ENCODE measurements around the gene TIMP1. TPM values are rescaled to one million over a fixed set of nuclear protein-coding genes. Genes with fewer than 3 reads are reported as not detected.

TIMP1 gene
- total and polyA plus RNA-seq, 2 experiments from 2014 or later, result 671 to 5,452 TPM

DNA sequence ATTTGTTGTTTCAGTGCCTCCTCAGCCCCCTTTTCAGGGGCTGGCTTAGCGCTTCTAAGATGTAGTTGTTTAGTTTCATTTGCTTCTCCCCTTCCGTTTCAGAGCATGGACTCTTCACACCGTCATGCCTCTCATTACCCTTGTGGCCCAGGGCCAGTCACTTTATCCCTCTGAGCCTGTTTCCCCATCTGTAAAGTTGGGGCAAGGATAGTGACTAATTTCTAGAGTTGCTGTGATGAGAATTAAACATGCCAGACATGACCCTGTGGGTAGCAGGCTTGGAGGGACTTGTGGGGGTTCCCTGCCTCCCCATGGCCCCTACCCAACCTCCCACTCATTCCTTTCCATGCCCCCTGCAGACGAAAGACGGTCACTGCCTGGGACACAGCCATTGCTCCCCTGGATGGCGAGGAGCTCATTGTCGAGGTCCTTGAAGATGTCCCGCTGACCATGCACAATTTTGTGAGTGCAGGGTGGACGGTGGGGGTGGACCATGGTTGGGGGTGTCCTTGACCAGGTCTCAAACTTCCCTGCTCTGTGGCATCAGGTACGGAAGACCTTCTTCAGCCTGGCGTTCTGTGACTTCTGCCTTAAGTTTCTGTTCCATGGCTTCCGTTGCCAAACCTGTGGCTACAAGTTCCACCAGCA, 17.7 kb upstream of the TIMP1 start:
- WGBS (ENCODE audit: low lambda C conversion rate, missing lambda C conversion rate), result 80% methylated on average over 12 of the region's 12 CpGs

DNA sequence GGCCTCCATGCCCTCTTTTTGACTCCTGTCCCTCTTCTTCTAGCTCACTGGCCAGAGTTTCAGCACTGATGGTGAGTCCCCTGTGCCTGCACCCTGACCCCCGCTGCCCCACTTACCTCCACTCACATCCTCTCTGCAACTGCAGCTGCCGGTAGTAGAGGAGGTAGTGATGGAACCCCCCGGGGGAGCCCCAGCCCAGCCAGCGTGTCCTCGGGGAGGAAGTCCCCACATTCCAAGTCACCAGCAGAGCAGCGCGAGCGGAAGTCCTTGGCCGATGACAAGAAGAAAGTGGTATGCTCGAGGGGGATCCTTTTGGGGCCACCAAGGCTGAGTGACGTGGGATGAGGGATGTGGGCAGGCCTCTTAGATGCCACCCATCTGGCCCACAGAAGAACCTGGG, 15.4 kb upstream of the TIMP1 start:
- H3K27ac ChIP-seq, result no peak overlapping the region
- DNase-seq (ENCODE audit: low spot score), result no peak
- no peaks in the 10 kb centered on the region for H3K9me3 ChIP-seq (ENCODE audit: low read depth)
- H2AFZ ChIP-seq, result no peak overlapping the region
- no peak overlapping the region for H3K4me2 ChIP-seq
- no peak overlapping the region for H3K4me3 ChIP-seq
- H4K20me1 ChIP-seq (ENCODE audit: insufficient read depth, poor library complexity, severe bottlenecking), result no peaks in the 10 kb centered on the region
- WGBS (ENCODE audit: low lambda C conversion rate, missing lambda C conversion rate), result 92% methylated on average over 11 of the region's 11 CpGs
- TF ChIP-seq, protein P1, sequence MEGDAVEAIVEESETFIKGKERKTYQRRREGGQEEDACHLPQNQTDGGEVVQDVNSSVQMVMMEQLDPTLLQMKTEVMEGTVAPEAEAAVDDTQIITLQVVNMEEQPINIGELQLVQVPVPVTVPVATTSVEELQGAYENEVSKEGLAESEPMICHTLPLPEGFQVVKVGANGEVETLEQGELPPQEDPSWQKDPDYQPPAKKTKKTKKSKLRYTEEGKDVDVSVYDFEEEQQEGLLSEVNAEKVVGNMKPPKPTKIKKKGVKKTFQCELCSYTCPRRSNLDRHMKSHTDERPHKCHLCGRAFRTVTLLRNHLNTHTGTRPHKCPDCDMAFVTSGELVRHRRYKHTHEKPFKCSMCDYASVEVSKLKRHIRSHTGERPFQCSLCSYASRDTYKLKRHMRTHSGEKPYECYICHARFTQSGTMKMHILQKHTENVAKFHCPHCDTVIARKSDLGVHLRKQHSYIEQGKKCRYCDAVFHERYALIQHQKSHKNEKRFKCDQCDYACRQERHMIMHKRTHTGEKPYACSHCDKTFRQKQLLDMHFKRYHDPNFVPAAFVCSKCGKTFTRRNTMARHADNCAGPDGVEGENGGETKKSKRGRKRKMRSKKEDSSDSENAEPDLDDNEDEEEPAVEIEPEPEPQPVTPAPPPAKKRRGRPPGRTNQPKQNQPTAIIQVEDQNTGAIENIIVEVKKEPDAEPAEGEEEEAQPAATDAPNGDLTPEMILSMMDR (IDR thresholded peaks at IDR 0.05; ENCODE audit: poor library complexity), result no peak
- TF ChIP-seq EZH2 (IDR thresholded peaks at IDR 0.05; ENCODE audit: borderline replicate concordance) (no peak), EZH2phosphoT487 (IDR thresholded peaks at IDR 0.05; ENCODE audit: low read depth, severe bottlenecking, unreplicated experiment) (no peak)
- no peaks in the 10 kb centered on the region for H3K36me3 ChIP-seq (replicated peaks; ENCODE audit: insufficient read depth, low read depth)
- H3K27me3 ChIP-seq, result no peaks in the 10 kb centered on the region
- H3K4me1 ChIP-seq (ENCODE audit: insufficient read depth), result no peaks in the 10 kb centered on the region
- H3K79me2 ChIP-seq, result peaks cover 6% of the 10 kb centered on the region
- no peaks in the 10 kb centered on the region for H3K9me2 ChIP-seq (replicated peaks; ENCODE audit: insufficient read depth)

More for the DNA sequence above, 17.7 kb upstream of the TIMP1 start:
- peaks cover 10% of the 10 kb centered on the region for H3K79me2 ChIP-seq
- no peaks in the 10 kb centered on the region for H3K9me3 ChIP-seq (ENCODE audit: low read depth)
- no peak overlapping the region for H3K27ac ChIP-seq
- no peak overlapping the region for H2AFZ ChIP-seq
- H3K4me2 ChIP-seq, result no peak overlapping the region
- DNase-seq (ENCODE audit: low spot score), result no peak
- no peak for TF ChIP-seq EZH2 (IDR thresholded peaks at IDR 0.05; ENCODE audit: borderline replicate concordance)
- TF ChIP-seq, protein P1 (IDR thresholded peaks at IDR 0.05; ENCODE audit: poor library complexity), result no peak
- no peak for TF ChIP-seq EZH2phosphoT487 (IDR thresholded peaks at IDR 0.05; ENCODE audit: low read depth, severe bottlenecking, unreplicated experiment)
- H3K4me3 ChIP-seq, result no peak overlapping the region
- H3K27me3 ChIP-seq, result no peaks in the 10 kb centered on the region
- no peaks in the 10 kb centered on the region for H3K4me1 ChIP-seq (ENCODE audit: insufficient read depth)
- no peaks in the 10 kb centered on the region for H4K20me1 ChIP-seq (ENCODE audit: insufficient read depth, poor library complexity, severe bottlenecking)
- H3K36me3 ChIP-seq (replicated peaks; ENCODE audit: insufficient read depth, low read depth), result no peaks in the 10 kb centered on the region
- H3K9me2 ChIP-seq (replicated peaks; ENCODE audit: insufficient read depth), result no peaks in the 10 kb centered on the region

DNA sequence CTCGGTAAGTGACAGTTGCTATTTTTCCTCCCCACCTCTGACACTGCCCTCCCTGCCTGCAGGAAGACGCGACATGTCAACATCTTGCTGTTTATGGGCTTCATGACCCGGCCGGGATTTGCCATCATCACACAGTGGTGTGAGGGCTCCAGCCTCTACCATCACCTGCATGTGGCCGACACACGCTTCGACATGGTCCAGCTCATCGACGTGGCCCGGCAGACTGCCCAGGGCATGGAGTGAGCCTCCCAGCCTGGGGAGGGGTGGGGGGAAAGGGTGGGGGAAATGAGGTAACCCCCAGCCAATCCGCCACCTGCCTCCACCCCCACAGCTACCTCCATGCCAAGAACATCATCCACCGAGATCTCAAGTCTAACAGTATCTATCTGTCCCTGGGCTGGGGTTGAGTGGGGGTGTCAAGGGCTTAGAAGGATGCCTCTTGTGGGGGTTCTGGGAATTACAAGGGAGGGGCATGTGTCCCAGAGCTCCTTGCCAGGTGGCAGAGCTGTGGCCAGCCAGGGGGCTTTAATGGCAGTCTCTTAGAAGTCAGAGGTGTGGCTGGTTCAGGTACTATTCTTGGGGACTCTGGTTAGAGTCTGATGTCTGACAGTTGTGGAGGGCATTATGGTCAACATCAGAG, 13.5 kb upstream of the TIMP1 start:
- no peaks in the 10 kb centered on the region for H3K4me1 ChIP-seq (ENCODE audit: insufficient read depth)
- TF ChIP-seq, protein P1 (IDR thresholded peaks at IDR 0.05; ENCODE audit: poor library complexity), result peak; percentile 11
- TF ChIP-seq EZH2 (IDR thresholded peaks at IDR 0.05; ENCODE audit: borderline replicate concordance), result no peak
- no peaks in the 10 kb centered on the region for H3K9me2 ChIP-seq (replicated peaks; ENCODE audit: insufficient read depth)
- no peaks in the 10 kb centered on the region for H4K20me1 ChIP-seq (ENCODE audit: insufficient read depth, poor library complexity, severe bottlenecking)
- H3K9me3 ChIP-seq (ENCODE audit: low read depth), result no peaks in the 10 kb centered on the region
- H3K27me3 ChIP-seq, result no peaks in the 10 kb centered on the region
- no peak overlapping the region for H3K27ac ChIP-seq
- H2AFZ ChIP-seq, result no peak overlapping the region
- WGBS (ENCODE audit: low lambda C conversion rate, missing lambda C conversion rate), result 92% methylated on average over 13 of the region's 13 CpGs
- no peak for DNase-seq (ENCODE audit: low spot score)
- H3K4me2 ChIP-seq, result no peak overlapping the region
- H3K36me3 ChIP-seq (replicated peaks; ENCODE audit: insufficient read depth, low read depth), result no peaks in the 10 kb centered on the region
- no peak overlapping the region for H3K4me3 ChIP-seq
- no peaks in the 10 kb centered on the region for H3K79me2 ChIP-seq

Data from hepatocyte (in vitro differentiated cells).